ENCODE results near the gene NCAM1. TPM values are rescaled to one million over a fixed set of nuclear protein-coding genes. Genes with fewer than 3 reads are reported as not detected.

NCAM1 gene
- total RNA-seq, 1 donor from 2014 or later, result not detected

- intact Hi-C loops (cut with micrococcal nuclease), result no loop called here
- Mint-ChIP-seq H3K27me3 (ENCODE audit: insufficient read depth) (no peaks in the 10 kb centered on the region), H3K4me1 (ENCODE audit: low read depth) (no peaks in the 10 kb centered on the region), H3K4me3 (no peak overlapping the region), H3K27ac (no peak overlapping the region), H3K9me3 (no peaks in the 10 kb centered on the region), H3K36me3 (ENCODE audit: low read depth) (no peaks in the 10 kb centered on the region)
- no peak for DNase-seq (ENCODE audit: low spot score)
Observed at GRCh38 chr11:113162592-113162962, 201.4 kb downstream of the NCAM1 start.

- intact Hi-C loops (cut with micrococcal nuclease), result no loop called here
- no peaks in the 10 kb centered on the region for H3K4me1 Mint-ChIP-seq (ENCODE audit: low read depth)
- no peak overlapping the region for H3K4me3 Mint-ChIP-seq
- no peaks in the 10 kb centered on the region for H3K9me3 Mint-ChIP-seq
- H3K27ac Mint-ChIP-seq, result no peak overlapping the region
- DNase-seq (ENCODE audit: low spot score), result no peak
- no peaks in the 10 kb centered on the region for H3K36me3 Mint-ChIP-seq (ENCODE audit: low read depth)
- H3K27me3 Mint-ChIP-seq (ENCODE audit: insufficient read depth), result no peaks in the 10 kb centered on the region
Observed at GRCh38 chr11:113163291-113164030, 202.2 kb downstream of the NCAM1 start.

GRCh38 chr11:113166280-113166679, 205.1 kb downstream of the NCAM1 start:
- intact Hi-C loops (cut with micrococcal nuclease), result no loop called here
- no peaks in the 10 kb centered on the region for H3K9me3 Mint-ChIP-seq
- DNase-seq (ENCODE audit: low spot score), result no peak
- no peaks in the 10 kb centered on the region for H3K27me3 Mint-ChIP-seq (ENCODE audit: insufficient read depth)
- H3K4me1 Mint-ChIP-seq (ENCODE audit: low read depth), result no peaks in the 10 kb centered on the region
- no peak overlapping the region for H3K4me3 Mint-ChIP-seq
- no peaks in the 10 kb centered on the region for H3K36me3 Mint-ChIP-seq (ENCODE audit: low read depth)
- no peak overlapping the region for H3K27ac Mint-ChIP-seq

GRCh38 chr11:113167599-113167998, 206.4 kb downstream of the NCAM1 start:
- intact Hi-C loops (cut with micrococcal nuclease), result no loop called here
- Mint-ChIP-seq H3K27ac (no peak overlapping the region), H3K9me3 (no peaks in the 10 kb centered on the region), H3K27me3 (ENCODE audit: insufficient read depth) (no peaks in the 10 kb centered on the region), H3K36me3 (ENCODE audit: low read depth) (no peaks in the 10 kb centered on the region), H3K4me3 (no peak overlapping the region), H3K4me1 (ENCODE audit: low read depth) (no peaks in the 10 kb centered on the region)
- DNase-seq (ENCODE audit: low spot score), result no peak

GRCh38 chr11:113168354-113169342, 207.4 kb downstream of the NCAM1 start:
- no peak for DNase-seq (ENCODE audit: low spot score)
- intact Hi-C loops (cut with micrococcal nuclease), result no loop called here
- H3K36me3 Mint-ChIP-seq (ENCODE audit: low read depth), result no peaks in the 10 kb centered on the region
- H3K4me1 Mint-ChIP-seq (ENCODE audit: low read depth), result no peaks in the 10 kb centered on the region
- no peak overlapping the region for H3K27ac Mint-ChIP-seq
- H3K4me3 Mint-ChIP-seq, result no peak overlapping the region
- H3K9me3 Mint-ChIP-seq, result no peaks in the 10 kb centered on the region
- H3K27me3 Mint-ChIP-seq (ENCODE audit: insufficient read depth), result no peaks in the 10 kb centered on the region

- peaks cover 6% of the 10 kb centered on the region for H3K27me3 Mint-ChIP-seq (ENCODE audit: insufficient read depth)
- H3K4me1 Mint-ChIP-seq (ENCODE audit: low read depth), result no peaks in the 10 kb centered on the region
- H3K9me3 Mint-ChIP-seq, result no peaks in the 10 kb centered on the region
- no peak for DNase-seq (ENCODE audit: low spot score)
- H3K4me3 Mint-ChIP-seq, result no peak overlapping the region
- intact Hi-C loops (cut with micrococcal nuclease), result no loop called here
- no peaks in the 10 kb centered on the region for H3K36me3 Mint-ChIP-seq (ENCODE audit: low read depth)
- H3K27ac Mint-ChIP-seq, result no peak overlapping the region
Observed at GRCh38 chr11:113172382-113172951, 211.2 kb downstream of the NCAM1 start.

GRCh38 chr11:113173126-113173525, 211.9 kb downstream of the NCAM1 start:
- intact Hi-C loops (cut with micrococcal nuclease), result no loop called here
- no peaks in the 10 kb centered on the region for H3K9me3 Mint-ChIP-seq
- DNase-seq (ENCODE audit: low spot score), result no peak
- H3K27me3 Mint-ChIP-seq (ENCODE audit: insufficient read depth), result peaks cover 6% of the 10 kb centered on the region
- H3K4me3 Mint-ChIP-seq, result no peak overlapping the region
- H3K27ac Mint-ChIP-seq, result no peak overlapping the region
- H3K4me1 Mint-ChIP-seq (ENCODE audit: low read depth), result no peaks in the 10 kb centered on the region
- no peaks in the 10 kb centered on the region for H3K36me3 Mint-ChIP-seq (ENCODE audit: low read depth)

- Mint-ChIP-seq H3K27me3 (ENCODE audit: insufficient read depth) (peaks cover 8% of the 10 kb centered on the region), H3K9me3 (no peaks in the 10 kb centered on the region), H3K27ac (no peak overlapping the region), H3K4me3 (no peak overlapping the region), H3K4me1 (ENCODE audit: low read depth) (no peaks in the 10 kb centered on the region), H3K36me3 (ENCODE audit: low read depth) (no peaks in the 10 kb centered on the region)
- intact Hi-C loops (cut with micrococcal nuclease), result no loop called here
- no peak for DNase-seq (ENCODE audit: low spot score)
Observed at GRCh38 chr11:113174882-113175281, 213.7 kb downstream of the NCAM1 start.

GRCh38 chr11:113176599-113177360, 215.6 kb downstream of the NCAM1 start:
- intact Hi-C loops (cut with micrococcal nuclease), result no loop called here
- H3K36me3 Mint-ChIP-seq (ENCODE audit: low read depth), result no peaks in the 10 kb centered on the region
- H3K27ac Mint-ChIP-seq, result no peak overlapping the region

GRCh38 chr11:113177671-113178070, 216.5 kb downstream of the NCAM1 start:
- H3K27me3 Mint-ChIP-seq (ENCODE audit: insufficient read depth), result peaks cover 8% of the 10 kb centered on the region
- no peaks in the 10 kb centered on the region for H3K4me1 Mint-ChIP-seq (ENCODE audit: low read depth)
- no peak overlapping the region for H3K4me3 Mint-ChIP-seq
- DNase-seq (ENCODE audit: low spot score), result no peak
- no peaks in the 10 kb centered on the region for H3K9me3 Mint-ChIP-seq
- no peak overlapping the region for H3K27ac Mint-ChIP-seq
- intact Hi-C loops (cut with micrococcal nuclease), result no loop called here
- no peaks in the 10 kb centered on the region for H3K36me3 Mint-ChIP-seq (ENCODE audit: low read depth)

More at GRCh38 chr11:113176599-113177360, 215.6 kb downstream of the NCAM1 start:
- no peak for DNase-seq (ENCODE audit: low spot score)
- H3K4me1 Mint-ChIP-seq (ENCODE audit: low read depth), result no peaks in the 10 kb centered on the region
- H3K4me3 Mint-ChIP-seq, result no peak overlapping the region
- peaks cover 8% of the 10 kb centered on the region for H3K27me3 Mint-ChIP-seq (ENCODE audit: insufficient read depth)
- H3K9me3 Mint-ChIP-seq, result no peaks in the 10 kb centered on the region

GRCh38 chr11:113178381-113179070, 217.3 kb downstream of the NCAM1 start:
- no peaks in the 10 kb centered on the region for H3K4me1 Mint-ChIP-seq (ENCODE audit: low read depth)
- H3K4me3 Mint-ChIP-seq, result no peak overlapping the region
- DNase-seq (ENCODE audit: low spot score), result no peak
- no peaks in the 10 kb centered on the region for H3K36me3 Mint-ChIP-seq (ENCODE audit: low read depth)
- peaks cover 8% of the 10 kb centered on the region for H3K27me3 Mint-ChIP-seq (ENCODE audit: insufficient read depth)
- intact Hi-C loops (cut with micrococcal nuclease), result no loop called here
- H3K27ac Mint-ChIP-seq, result no peak overlapping the region
- no peaks in the 10 kb centered on the region for H3K9me3 Mint-ChIP-seq

GRCh38 chr11:113179181-113179704, 218.0 kb downstream of the NCAM1 start:
- H3K27ac Mint-ChIP-seq, result no peak overlapping the region
- H3K27me3 Mint-ChIP-seq (ENCODE audit: insufficient read depth), result peaks cover 8% of the 10 kb centered on the region
- DNase-seq (ENCODE audit: low spot score), result no peak
- intact Hi-C loops (cut with micrococcal nuclease), result no loop called here
- no peaks in the 10 kb centered on the region for H3K36me3 Mint-ChIP-seq (ENCODE audit: low read depth)
- H3K9me3 Mint-ChIP-seq, result no peaks in the 10 kb centered on the region
- no peaks in the 10 kb centered on the region for H3K4me1 Mint-ChIP-seq (ENCODE audit: low read depth)
- H3K4me3 Mint-ChIP-seq, result no peak overlapping the region

Measured in activated T-helper 1 cell treated with anti-CD3 and anti-CD28 coated beads, Interleukin-12 subunit alpha, Interleukin-12 subunit beta, Interleukin-2, Interleukin-4 antibody, amounts not matched to agents 30 ng/mL and 10 ng/mL and 1 ng/mL, durations not matched to agents 14 hours and 24 hours and 36 hours (primary cell).